ENCODE measurements around the gene TMEM271.

The TMEM271 gene

GRCh38 chr4:526189-526909 lies 49.7 kb downstream of the TMEM271 start:
- no peak overlapping the region for H3K4me3 ChIP-seq (ENCODE audit: low read depth, low read length)
- DNase-seq (ENCODE audit: low read depth): no peak
- TF ChIP-seq CTCF (IDR thresholded peaks at IDR 0.05; ENCODE audit: low read depth, low read length) (no peak), POLR2A (IDR thresholded peaks at IDR 0.05; ENCODE audit: extremely low read depth, insufficient read length) (no peak), MAX (IDR thresholded peaks at IDR 0.05; ENCODE audit: low read depth, low read length) (no peak), MYC (IDR thresholded peaks at IDR 0.05; ENCODE audit: low read depth, low read length) (no peak)

GRCh38 chr4:525660-526059 lies 50.4 kb downstream of the TMEM271 start:
- TF ChIP-seq MAX (IDR thresholded peaks at IDR 0.05; ENCODE audit: low read depth, low read length): no peak
- TF ChIP-seq CTCF (IDR thresholded peaks at IDR 0.05; ENCODE audit: low read depth, low read length): no peak
- no peak for TF ChIP-seq POLR2A (IDR thresholded peaks at IDR 0.05; ENCODE audit: extremely low read depth, insufficient read length)
- no peak for TF ChIP-seq MYC (IDR thresholded peaks at IDR 0.05; ENCODE audit: low read depth, low read length)
- H3K4me3 ChIP-seq (ENCODE audit: low read depth, low read length): no peak overlapping the region
- peak; percentile 44 for DNase-seq (ENCODE audit: low read depth)

- no peak for DNase-seq (ENCODE audit: low read depth)
- no peak for TF ChIP-seq MYC (IDR thresholded peaks at IDR 0.05; ENCODE audit: low read depth, low read length)
- no peak for TF ChIP-seq POLR2A (IDR thresholded peaks at IDR 0.05; ENCODE audit: extremely low read depth, insufficient read length)
- TF ChIP-seq MAX (IDR thresholded peaks at IDR 0.05; ENCODE audit: low read depth, low read length): no peak
- TF ChIP-seq CTCF (IDR thresholded peaks at IDR 0.05; ENCODE audit: low read depth, low read length): no peak
- H3K4me3 ChIP-seq (ENCODE audit: low read depth, low read length): no peak overlapping the region
Measured at GRCh38 chr4:524196-524595, 51.9 kb downstream of the TMEM271 start.

Data from NB4 (cell line).